Measurements from ENCODE around the gene CERS4.

GRCh38 chr19:8253678-8254077, 44.5 kb downstream of the CERS4 start:
- no peak for TF ChIP-seq EZH2 (IDR thresholded peaks at IDR 0.05; ENCODE audit: low read length, unreplicated experiment)
- TF ChIP-seq CTCF (conservative IDR thresholded peaks at IDR 0.05; ENCODE audit: low read depth, low read length) = no peak
